HG02973 (cell line): ENCODE data around the gene TENT5A.
"Not testable (repeated sequence)": the region's sequence is repeated elsewhere in the genome, so short reads cannot be mapped to it uniquely, and the experiment has no call there.

Experiments
- ATAC-seq: cut with Tn5 transposase; IDR thresholded peaks from one replicate; pipeline ENCODE4 v1.9.1; 2021; ENCODE audit warnings: moderate library complexity; ENCODE audit not compliant: unreplicated experiment

The TENT5A gene

DNA sequence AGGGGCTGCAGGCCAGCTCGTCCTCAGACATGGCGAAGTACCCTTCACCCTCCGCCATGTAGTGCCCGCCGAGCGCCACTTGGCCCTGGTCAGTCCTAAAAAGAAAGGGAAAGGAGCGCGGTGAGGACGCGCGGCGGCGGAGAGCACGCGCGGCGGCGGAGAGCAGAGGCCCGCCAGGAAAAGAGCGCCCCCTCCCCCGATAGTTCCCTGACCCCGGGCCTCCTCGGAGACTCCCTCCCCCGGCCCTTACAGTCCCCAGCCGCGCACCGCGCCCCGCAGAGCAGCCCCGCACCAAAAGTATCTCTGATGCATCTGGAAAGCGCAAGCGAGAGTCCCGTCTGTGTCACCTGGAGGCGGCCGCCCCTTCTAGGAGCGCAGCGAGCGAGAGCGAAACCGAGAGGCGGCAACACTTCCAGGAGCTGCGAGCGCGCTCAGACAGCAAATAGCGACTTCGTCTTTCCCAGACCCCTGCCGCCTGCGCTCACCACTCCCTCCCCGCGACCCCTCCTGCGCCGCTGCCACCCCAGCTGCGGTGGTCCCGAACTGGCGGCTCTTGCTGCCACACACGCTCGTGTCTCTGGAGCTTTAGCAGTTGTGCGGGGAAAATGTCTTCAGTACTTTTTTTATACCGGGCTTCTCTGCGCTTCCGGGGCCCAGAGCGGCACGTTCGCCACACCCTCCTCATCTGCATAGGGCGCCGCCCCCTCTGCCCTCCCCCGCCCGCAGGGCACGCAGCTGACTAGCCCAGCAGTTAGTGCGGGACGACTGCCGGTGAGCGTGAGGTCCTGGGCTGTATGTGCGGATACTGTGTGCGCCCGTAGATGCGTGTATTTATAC lies at the start of gene TENT5A:
Gene TENT5A (minus strand): TSS at position 598 of the 837 bp plus-strand sequence. CDS start 540 bp downstream, at position 58.
- peak; percentile 77 for ATAC-seq

DNA sequence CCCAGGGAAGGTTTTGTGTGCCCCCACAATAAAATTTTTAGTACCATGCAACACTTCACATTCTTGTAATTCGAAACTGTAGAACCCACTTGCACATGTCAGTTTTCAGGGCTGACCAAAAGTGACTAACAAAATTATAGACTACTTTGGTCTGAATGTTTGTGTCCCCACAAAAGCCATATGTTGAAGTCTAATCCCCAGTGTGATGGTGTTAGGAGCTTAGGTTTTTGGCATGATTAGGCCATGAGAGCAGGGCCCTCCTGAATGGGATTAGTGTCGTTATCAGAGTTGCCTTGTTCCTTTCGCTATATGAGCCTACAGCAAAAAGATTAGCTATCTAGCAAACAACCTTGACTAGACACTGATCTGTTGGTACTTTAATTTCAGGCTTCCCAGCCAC lies 49.0 kb upstream of the TENT5A start:
- no peak for ATAC-seq

DNA sequence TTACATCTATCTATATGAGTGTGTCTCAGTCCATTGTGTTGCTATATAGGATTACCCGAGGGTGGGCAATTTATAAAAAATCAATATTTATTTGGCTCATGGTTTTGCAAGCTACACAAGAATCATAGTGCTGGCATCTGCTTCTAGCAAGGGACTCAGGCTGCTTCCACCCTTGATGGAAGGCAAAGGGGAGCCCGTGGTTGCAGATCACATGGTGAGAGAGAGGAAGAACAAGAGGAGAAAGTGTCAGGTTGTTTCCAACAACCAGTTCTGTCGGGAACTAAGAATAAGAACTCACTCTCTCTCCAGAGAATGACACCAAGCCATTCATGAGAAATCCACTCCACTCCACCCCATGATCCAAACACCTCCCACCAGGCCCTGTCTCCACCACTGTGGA lies 48.2 kb upstream of the TENT5A start:
- no peak for ATAC-seq

DNA sequence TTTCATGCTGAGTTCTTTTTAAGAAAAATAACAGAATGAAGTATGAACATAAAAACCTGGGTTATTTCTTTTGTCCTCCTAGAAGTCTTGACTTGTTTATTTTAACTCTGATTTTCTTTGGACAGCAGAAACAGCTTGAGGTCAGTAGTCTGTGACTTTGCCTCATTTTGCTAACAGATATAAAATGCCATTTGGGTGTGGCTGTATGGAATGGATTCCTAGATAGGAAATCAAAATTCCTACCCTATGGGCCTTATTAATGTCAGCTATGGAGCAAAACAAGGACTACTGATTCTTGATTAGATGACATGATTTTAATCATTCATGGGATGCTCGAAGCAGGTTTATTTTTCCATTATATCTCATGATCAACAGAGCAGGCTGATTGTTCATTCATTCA lies 46.8 kb upstream of the TENT5A start:
- ATAC-seq: no peak

DNA sequence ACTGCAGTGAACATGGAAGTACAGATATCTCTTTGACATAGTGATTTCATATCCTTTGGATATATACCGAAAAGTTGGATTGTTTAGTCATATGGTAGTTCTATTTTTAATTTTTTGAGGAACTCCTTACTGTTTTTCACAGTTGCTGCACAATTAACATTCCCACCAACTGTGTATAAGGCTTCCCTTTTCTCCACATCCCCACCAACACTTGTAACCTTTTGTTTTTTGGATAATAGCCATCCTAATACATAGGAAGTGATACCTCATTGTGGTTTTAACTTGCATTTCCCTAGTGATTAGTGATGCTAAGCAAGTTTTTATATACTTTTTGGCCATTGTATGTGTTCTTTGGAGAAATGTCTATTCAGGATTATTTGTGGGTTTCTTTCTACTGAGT lies 45.1 kb upstream of the TENT5A start:
- ATAC-seq: no peak

DNA sequence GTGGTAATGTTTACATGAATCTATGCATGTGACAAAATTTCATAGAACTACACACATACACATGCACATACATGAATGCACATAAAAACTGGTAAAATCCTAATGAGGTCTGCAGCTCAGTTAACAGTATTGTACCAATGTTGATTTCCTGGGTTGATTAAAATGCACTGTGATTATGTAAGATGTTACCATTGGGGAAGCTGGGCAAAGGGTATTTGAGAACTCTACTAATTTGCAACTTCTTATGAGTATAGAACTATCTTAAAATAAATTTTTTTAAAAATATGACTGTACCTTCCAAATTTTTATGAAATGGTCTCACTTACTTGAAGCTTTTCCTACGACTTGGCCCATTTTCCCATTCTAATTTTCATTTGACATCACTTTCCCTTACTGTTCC lies 43.4 kb upstream of the TENT5A start:
- no peak for ATAC-seq

DNA sequence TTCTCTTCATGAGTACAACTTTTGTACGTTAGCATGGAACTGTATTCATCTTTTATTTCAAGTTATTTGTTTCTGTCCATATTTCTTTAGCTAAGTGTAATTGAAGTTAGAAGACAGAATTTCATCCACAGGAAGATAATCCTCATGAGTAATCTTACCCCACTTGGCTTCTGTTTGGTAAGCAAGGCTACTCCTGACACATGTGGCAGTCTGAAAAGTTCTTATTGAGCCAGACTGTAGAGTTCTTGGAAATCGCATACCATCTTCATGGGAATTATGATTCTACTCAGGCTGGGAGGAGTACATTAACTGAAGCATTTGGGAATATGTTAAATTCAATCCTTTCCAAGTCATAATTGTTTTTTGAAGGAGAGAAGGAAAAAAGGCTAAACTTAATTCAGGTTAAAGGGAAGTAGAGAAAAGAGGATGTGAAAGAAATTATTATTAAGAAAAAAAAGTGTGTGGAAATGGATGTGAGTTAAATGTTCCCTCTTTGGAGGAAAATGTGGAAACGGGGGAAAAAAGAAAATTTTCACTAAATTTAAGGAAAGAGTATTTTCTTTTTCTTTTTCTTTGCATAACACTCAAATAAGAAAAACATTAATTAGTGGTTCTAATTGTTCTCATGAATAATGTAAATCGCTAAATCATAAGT lies 41.5 kb upstream of the TENT5A start:
- ATAC-seq: no peak

DNA sequence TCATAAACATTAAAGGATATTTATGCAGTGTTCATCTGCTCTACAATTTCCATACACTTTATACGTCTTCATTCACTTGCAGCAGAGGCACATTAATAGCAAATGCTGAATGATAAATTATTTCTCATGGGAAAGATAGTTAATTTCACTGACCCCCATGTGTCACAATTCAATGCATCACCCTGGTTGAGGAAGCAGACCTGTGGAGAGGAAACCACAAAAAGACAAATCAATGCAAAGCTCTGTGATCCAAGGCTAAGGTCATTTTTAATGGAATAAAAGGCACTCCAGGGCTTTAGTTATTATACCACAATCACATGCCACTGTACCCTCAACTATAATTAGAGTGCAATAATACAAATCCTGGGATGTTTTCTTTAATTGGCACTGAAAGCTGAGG lies 40.3 kb upstream of the TENT5A start:
- no peak for ATAC-seq

DNA sequence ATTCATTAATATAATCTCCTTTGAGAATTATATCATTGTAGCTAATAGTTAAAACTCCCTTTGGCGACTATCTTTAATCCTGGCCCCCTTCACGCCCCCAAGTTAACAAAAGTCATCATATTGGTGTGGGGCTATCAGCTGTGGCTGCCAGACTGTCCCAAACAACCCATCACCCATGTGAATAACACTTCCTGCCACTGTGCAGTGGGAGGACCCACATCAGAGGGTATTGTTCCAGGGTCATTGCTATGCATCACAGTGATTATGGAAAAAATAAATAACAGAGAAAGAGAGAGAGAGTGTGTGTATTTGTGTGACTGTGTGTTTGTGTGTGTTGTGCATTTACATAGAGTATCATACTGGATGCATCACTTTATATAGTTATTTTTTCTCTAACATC lies 39.3 kb upstream of the TENT5A start:
- no peak for ATAC-seq

DNA sequence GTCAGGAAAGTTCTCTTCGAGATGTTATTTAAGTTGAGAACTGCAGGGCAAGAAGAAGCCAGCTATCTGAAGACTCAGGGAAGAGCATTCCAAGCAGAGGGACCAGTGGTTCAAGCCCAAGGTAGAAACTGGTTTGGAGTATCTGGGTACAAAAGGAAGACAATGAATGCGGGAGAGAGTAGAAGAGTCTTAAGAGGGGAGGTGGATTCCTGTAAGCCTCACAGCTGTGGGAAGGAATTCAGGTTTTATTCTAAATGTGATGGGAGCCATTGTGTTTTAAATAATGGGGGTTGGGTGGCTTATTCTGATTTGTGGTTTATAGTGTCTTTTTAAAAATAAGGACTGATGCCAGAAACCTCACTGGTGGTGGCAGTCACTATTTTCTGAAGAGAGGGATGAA lies 37.6 kb upstream of the TENT5A start:
- no peak for ATAC-seq

DNA sequence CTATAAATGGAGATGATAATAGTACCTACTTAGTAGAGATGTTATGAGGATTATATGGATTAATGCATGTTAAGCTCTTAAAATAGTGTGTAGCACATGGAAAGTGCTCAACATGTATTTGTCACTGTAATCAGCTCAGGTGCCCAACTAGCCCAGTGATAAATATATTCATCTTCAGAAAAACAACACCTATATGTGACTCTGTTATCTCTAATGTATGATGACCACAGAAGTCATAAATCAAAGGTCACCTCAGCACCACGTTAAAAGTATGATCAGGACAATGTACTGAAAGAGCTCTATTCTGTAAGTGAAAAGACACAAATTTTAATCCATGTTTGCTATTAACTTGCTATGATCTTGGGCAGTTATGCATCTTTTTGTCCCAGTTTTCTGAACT lies 36.8 kb upstream of the TENT5A start:
- ATAC-seq: no peak

DNA sequence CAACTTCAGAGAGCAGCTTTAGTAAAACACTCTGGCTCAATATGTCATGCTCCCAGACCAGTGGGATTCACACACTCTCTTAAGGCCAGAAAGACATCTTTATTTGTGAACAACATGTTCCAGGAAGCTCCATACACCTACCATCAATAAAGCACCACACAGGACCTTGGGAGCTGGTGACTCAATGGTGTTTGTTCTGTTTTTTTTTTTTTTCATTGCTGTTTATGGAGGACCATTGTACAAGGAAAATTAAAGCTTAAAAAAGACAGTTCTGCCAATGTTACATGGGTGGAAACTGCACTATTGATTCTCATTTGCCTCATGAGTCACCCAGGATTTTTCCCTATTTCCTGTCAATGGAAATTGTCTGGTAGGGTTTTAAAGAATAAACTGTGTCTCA lies 36.3 kb upstream of the TENT5A start:
- no peak for ATAC-seq

DNA sequence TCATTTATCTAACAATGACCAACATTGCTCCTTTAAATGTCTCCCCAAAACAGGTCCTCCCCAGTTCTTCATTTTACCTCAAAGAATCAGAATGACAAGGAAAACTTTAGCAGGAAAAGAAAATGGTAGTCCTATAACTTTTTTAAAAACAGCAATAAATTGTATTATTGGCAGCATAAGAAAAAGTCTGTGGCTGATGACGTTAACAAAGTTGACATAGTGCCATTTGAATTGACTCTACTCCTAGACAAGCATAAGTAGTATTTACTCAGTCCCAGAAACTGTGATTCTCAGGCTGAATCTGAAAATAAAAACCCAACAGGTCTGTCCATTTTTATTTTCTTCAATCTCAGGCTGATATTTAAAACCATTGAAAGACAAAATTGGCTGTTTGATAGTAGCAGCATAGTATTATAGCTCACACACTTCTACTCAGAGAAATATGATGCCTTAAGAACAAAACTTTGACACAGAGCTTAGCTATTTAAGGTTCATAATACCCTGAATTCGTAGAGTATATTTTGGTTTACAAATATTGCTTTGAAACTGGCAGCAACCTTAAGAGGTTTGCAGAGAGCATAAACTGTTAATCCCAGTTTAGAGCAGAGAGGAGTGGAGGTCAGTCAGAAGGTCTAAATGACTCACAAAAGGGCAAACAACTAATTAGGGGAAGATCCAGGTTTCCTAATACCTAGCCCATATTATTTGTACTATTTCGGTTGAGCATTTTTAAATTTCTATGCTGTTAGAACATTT lies 35.0 kb upstream of the TENT5A start:
- no peak for ATAC-seq

DNA sequence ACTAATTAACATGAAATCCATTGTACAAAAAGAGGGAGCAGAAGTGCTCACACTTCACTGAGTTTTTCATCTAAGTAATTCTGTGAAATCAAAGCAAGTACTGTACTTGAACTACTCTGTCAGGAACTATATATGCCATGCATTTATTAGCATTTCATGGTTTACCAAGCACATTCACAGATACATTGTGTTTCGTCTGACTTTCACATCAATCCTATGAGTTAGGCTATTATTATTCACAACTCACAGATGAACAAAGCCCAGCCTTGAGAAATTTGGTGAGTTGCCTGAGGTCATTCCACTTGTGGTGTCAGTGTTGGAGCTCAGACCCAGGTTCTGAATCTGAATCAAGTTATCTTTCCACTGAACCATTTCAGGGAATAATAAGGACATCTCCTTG lies 33.7 kb upstream of the TENT5A start:
- no peak for ATAC-seq

DNA sequence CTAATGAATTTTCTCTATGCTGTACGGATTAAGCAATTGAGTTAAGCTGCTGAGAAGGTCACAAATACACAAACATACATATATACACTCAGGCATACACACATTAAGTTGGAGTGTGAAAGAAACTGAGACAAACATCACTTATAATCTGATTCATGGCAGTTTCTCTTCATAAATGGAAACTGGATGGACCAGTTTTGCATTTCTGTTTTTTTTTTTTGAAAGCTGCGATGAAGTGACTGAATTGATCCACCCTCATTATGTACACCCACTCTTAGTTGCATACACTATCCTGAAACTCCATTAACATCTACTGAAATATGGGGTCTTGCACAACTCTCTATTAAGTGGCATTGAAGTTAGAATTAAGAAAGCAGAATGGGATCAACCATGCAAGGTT lies 32.9 kb upstream of the TENT5A start:
- no peak for ATAC-seq

DNA sequence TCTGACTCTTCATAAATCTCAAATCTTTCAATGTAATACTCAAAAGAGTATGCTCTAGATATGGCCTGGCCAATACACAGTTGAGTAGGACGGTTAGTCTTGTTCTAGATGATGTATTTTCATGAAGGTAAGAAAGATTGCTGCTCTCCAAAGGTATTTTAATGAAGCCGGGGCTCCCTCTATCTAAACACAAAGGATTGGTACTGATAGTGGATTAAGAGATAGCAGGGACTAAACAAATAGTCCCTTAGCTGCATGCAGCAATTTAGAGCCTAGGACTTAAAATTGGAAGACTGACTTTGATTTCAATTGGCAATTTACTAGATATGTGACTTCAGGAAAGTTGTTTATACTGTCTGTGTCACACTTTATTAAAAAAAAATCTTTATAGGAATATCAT lies 31.4 kb upstream of the TENT5A start:
- ATAC-seq: no peak

DNA sequence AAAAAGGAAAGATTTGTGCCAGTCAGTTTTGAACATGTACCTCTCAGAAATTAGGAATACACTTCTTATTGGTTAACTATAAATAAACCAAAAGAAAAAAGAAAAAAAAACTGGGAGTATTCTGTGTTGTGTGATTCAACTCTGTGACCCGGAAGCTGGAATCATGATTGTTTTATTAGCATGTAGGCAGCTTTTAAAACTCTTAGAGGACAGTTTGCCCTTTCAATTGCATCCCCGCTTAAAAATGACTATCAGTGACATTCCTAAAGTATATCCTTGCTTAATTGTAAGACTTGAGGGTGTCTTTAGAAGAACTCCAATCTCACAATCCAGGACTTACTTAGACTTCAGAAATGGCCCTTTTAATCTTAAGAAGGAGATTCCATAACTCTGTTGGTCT lies 29.1 kb upstream of the TENT5A start:
- ATAC-seq: no peak

DNA sequence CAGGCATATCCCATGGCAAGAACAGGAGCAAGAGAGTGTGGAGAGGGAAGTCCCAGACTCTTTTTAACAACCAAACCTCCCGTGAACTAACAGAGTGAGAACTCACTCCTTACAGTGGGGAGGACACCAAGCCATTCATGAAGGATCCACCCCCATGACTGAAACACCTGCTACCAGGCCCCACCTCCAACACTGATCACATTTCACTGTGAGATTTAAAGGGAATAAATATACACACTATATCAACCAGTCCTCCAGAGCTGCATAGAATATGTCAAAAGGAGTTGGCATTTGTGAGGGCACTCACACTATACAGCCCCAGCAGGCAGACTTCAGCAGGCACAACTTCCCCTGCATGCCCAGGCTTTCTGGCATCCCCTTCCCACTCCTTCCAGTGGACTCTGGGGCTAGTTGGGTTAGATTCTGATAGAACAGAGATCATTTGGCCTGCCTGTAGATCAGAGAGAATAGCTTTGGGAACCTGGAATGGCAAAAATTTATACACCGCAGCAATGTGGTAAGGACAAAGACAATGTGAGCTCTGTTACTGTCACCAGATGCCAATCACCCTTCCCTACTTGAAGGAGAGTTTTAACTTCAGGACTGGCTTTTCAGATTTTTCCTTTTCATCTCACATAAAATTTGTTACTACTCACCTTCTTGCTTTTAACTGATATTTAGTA lies 25.2 kb upstream of the TENT5A start:
- no peak for ATAC-seq

DNA sequence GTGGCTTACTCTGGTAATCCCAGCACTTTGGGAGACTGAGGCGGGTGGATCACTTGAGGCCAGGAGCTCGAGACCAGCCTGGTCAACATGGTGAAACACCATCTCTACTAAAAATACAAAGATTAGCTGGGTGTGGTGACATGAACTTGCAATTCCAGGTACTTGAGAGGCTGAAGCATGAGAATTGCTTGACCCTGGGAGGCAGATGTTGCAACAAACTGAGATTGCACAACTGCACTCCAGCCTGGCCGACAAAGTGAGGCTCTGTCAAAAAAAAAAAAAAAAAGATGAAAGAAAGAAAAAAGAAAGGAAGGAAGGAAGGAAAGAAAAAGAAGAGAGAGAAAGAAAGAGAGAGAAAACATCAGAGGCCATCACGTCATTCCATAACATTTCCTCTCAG lies 23.7 kb upstream of the TENT5A start:
- ATAC-seq: not testable (repeated sequence)

DNA sequence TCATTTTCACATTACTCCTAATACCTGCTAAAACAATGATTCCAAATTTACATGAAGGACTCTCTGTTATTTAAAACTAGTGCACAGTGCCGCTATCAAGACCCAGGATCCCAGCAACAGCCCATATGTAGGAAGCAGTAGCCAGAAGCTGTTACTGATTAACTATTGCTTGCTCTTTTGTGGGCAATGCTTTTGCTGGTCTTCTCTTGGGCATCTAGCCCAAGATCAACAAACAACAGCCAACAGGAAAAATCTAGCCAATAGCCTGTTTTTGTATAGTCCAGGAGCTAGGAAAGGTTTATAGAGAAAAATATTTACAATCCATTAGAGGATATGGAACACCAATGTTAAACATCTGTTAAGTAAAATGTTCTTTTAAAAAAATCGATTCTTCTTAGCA lies 22.1 kb upstream of the TENT5A start:
- no peak for ATAC-seq

DNA sequence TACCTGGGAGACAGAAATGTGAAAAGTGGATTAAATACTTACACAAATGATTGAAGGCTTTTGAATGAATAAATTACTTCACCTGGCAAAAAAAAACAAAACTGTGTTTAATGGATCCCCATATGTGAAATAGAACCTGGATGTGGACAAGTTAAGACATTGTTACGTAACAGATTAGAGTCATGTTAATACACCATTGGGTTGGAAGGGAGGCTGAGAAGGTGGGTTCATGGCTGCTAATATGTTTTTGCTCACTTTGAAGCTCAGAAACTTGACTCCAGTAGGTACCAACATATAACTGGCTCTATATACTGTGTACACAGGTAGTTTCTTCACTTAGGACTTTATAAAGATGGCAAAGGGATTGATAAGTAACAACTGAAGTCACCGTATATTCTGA lies 21.4 kb upstream of the TENT5A start:
- no peak for ATAC-seq
